AG10803 (cell line): ENCODE measurements around the gene CCDC169.

Experiments used
- DNase-seq: peaks from one replicate; pipeline ENCODE4 v3.0.0; 2010; ENCODE audit warnings: low read depth
- H3K4me3 ChIP-seq: 2 replicates; pipeline ENCODE4 v1.5.1; 2011; ENCODE audit warnings: mild to moderate bottlenecking, low read length, control low read depth
- TF ChIP-seq, protein P1 (sequence below): conservative IDR thresholded peaks from 2 replicates; pipeline ENCODE4 v1.5.1; 2011; ENCODE audit warnings: mild to moderate bottlenecking, low read length, control low read depth, inconsistent platforms

Gene CCDC169

DNA sequence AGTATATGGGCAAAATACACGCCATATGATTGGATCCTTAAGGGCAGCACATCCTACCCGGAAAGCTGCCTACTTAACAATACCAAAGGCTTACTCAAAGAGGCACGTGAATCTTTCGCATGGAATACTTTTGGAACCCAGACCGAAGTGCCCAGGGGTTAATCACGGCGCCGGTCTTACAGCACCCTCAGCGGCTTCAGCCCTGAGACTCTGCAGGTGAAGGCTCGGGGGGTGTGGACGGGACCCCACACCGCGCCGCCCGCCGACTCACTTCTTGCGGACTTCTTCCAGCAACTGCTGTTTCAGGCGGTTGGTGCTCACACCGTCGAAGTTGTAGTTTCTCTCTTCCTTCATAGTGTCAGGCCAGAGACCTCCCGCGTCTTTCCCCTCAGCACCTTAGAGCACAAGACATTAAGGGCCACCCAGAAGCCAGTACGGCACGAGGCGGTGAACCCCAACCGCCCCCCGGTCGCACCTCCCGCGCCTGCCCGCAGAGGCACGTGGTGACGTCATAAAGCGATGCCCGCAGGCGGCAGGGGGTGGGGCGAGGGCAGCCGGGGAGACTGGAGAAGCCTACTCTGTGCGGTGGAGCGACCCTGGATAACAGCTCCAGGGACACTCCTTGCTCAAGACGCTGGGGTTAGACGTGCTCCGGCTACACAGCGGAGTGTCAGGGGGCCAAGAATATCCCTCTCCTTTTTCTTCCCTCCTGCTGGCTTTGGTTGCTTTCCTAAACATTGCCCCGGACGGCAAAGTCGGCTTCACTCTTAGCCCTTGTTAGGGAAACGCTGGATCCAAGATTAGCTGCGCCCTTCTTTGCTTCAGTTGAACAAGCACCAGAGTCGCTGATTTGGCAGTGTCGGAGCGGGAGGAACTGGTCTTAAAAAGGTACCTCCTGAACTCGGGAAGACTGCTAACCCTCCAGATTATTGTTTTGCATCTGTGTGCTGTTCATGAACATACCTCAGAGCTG lies at the start of gene CCDC169:
Gene CCDC169 (minus strand): TSS at position 449 of the 973 bp plus-strand sequence. CDS start 95 bp downstream, at position 354.
- TF ChIP-seq, protein P1, sequence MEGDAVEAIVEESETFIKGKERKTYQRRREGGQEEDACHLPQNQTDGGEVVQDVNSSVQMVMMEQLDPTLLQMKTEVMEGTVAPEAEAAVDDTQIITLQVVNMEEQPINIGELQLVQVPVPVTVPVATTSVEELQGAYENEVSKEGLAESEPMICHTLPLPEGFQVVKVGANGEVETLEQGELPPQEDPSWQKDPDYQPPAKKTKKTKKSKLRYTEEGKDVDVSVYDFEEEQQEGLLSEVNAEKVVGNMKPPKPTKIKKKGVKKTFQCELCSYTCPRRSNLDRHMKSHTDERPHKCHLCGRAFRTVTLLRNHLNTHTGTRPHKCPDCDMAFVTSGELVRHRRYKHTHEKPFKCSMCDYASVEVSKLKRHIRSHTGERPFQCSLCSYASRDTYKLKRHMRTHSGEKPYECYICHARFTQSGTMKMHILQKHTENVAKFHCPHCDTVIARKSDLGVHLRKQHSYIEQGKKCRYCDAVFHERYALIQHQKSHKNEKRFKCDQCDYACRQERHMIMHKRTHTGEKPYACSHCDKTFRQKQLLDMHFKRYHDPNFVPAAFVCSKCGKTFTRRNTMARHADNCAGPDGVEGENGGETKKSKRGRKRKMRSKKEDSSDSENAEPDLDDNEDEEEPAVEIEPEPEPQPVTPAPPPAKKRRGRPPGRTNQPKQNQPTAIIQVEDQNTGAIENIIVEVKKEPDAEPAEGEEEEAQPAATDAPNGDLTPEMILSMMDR = no peak
- peak; percentile 48 for DNase-seq
- H3K4me3 ChIP-seq = peak within 1 kb of the TSS; percentile 76

DNA sequence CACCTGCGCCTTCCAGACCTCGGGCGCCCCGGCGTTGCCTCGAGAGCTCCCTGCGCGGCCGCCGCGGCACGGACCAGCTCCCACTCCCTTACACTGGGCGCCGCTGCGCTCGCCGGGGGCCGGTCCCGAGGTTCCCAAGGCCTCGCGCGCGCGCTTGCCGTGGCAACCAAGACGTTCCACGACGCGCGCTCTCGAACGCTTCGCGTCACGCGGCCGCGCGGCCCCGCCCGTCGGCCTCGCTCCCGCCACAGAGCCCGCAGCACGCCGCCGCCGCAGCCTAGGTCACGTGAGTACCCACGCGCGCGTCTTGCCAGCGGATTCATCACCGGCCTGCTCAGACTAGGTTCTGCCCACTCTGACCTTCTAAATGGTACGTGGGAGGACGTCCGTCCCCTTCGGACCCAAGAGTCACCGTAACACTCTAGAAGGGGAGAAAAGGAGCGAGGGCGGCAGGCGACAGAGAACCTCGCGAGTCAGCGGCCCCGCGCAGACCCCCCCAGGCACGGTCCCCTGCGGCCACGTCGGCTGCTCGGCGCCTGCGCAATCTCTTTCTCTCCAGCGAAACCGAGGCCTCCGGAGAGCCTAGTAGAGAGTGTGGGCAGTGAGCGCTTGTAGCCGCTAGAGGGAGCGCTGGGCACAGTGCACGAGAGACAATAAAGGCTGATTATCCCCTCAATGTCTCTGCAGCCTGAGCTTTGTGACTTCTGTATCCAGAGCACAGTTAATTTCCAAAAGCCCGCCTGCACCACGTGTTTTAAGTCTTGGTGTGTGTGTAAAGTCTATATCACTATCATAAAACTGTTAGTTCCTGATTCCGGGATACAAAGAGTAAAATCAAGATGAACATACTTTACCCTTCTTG lies 48.8 kb upstream of the CCDC169 start, which contains the start of gene SPART:
Gene SPART (minus strand): TSS at position 173 of the 862 bp plus-strand sequence. CDS start 10,564 bp downstream, outside the sequence.
- TF ChIP-seq, protein P1 = peak; percentile 97
- DNase-seq = peak; percentile 96
- peak within 1 kb of the TSS; percentile 89 for H3K4me3 ChIP-seq

DNA sequence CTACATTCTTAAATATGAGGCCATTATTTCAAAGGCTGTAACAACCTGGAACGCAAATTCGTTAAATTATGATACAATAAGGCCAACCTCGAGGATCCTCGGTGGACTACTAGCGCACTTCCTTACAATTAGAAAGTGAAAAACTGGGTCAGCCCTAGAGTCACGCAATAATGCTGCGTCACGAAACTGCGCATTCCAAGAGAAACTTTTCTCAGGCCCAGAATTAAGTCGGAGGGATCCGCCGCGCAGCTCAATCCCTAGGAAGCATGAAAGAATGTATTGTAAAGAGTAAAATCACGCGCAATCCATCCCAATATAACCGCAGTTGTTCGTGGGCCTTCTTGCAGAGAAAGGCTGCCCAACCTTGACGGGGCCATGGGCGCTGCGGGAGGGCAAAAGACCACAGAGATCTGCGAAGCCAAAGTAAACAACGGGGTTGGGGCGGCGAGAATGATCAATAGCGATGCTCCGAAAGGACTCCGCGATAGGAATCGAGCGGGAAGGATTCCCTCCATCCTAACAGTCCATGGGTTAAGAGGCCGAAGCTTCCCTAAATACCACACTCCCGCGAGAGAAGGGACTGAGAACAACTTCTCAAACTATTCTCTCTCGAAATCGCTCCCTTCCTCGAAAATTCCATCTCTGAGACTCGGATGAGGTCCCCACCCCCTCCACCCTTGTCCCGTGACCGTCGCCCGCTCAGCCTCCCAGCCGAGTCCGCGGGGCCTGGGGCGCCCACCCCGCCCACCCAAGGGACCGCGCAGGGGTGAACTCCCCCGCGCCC lies 48.0 kb upstream of the CCDC169 start:
- H3K4me3 ChIP-seq = peak overlapping the region; percentile 89
- DNase-seq = peak; percentile 91
- TF ChIP-seq, protein P1 = no peak

DNA sequence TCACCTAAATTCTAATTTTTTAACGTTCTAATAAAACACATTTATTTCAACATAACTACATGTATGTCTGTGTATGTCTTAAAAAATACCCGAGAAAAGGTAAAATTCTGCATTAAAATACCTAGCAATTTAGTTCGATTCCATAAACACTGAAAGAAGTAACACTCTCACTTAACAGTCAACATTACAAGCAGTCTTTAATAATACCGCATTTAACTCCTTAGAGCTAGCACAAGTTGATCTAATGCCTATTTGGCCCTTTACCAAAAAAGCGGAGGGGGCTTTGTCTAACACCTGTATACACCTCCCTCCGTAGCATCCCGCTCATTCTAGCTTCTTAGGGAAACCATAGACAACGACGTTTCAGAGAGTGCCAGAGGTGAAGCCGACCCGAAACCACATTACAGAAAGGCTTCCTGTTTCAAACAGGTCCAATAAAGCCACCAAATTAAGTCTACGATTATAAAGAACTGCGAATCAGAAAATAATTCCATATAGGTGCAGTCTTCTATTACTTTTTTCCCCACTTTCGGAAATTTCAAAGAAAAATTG lies 47.3 kb upstream of the CCDC169 start:
- peak overlapping the region; percentile 89 for H3K4me3 ChIP-seq
- DNase-seq = no peak
- TF ChIP-seq, protein P1 = no peak

DNA sequence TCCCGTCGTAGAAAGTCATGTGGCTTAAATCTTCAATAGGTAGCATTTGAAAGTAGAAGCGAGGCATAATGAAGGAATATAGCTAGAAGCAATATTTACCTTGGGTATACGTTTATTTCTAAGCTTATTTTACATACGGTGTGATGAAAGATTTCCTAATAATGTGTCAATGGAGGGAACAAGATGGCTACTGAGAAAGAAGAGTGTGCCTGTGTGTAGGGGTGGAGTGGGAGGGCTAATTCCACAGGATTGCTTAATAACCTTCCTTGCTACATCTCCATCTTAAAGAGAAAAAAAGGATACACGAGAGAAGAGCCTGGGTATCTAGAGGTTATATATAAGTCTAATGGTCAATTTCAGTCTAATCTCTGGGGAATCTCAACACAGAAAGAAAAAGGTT lies 46.6 kb upstream of the CCDC169 start:
- peak overlapping the region; percentile 89 for H3K4me3 ChIP-seq
- peak; percentile 80 for DNase-seq
- TF ChIP-seq, protein P1 = no peak

DNA sequence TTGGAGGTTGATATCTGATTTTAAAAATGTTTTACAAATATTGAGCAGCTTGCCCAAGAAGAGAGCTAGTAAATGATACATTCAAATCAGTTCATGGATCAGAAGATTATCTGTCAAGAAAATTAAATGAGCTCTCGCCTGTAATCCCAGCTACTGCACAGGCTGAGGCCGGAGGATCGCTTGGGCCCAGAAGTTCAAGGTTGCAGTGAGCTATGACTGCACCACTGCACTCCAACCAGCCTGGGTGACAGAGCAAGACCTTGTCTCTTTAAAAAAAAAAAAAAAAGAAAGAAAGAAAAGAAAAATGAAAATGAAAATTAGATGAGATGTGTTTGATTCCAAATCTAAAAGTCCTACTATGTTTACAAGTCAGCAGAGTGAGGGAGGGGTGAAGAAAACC lies 46.2 kb upstream of the CCDC169 start:
- H3K4me3 ChIP-seq = peak overlapping the region; percentile 89
- no peak for DNase-seq
- TF ChIP-seq, protein P1 = no peak
